Skeletal muscle tissue (tissue), 4 donors: ENCODE data around the gene JOSD2. TPM values are rescaled to one million over a fixed set of nuclear protein-coding genes. Genes with fewer than 3 reads are reported as not detected.

ENCODE experiments used
- H3K27ac ChIP-seq: one replicate; pipeline ENCODE4 v1.7.0; 2013; ENCODE audit warnings: mild to moderate bottlenecking, low read depth, low read length, inconsistent platforms
- H3K27me3 ChIP-seq, 3 donors: one replicate each; pipeline ENCODE4 v1.7.0; 2013; ENCODE audit warnings: low read length in 3 of 3; ENCODE audit not compliant: control insufficient read depth in 3 of 3, insufficient read depth in 3 of 3
- H3K36me3 ChIP-seq, 3 donors: one replicate each; pipeline ENCODE4 v1.7.0; 2013; ENCODE audit warnings: low read length in 3 of 3; ENCODE audit not compliant: control insufficient read depth in 3 of 3, insufficient read depth in 3 of 3
- H3K4me1 ChIP-seq, 3 donors: one replicate each; pipeline ENCODE4 v1.7.0; 2013; ENCODE audit warnings: low read length in 3 of 3, mild to moderate bottlenecking in 3 of 3; ENCODE audit not compliant: control insufficient read depth in 3 of 3, insufficient read depth in 3 of 3
- H3K4me3 ChIP-seq, 3 donors: one replicate each; pipeline ENCODE4 v1.7.0; 2013; ENCODE audit warnings: low read length in 3 of 3
- H3K9ac ChIP-seq, 3 donors: one replicate each; pipeline ENCODE4 v1.7.0; 2013; ENCODE audit warnings: low read length in 3 of 3, mild to moderate bottlenecking in 3 of 3, moderate library complexity in 2 of 3, low read depth in 1 of 3
- H3K9me3 ChIP-seq, 3 donors: one replicate each; pipeline ENCODE4 v1.7.0; 2013; ENCODE audit warnings: low read length in 3 of 3; ENCODE audit not compliant: control insufficient read depth in 3 of 3
- total RNA-seq: library from RNA; depleted of rRNA; stranded (reverse); fragments of >200 nt; gene quantifications from one replicate; pipeline ENCODE4 v1.2.3, GENCODE V29; 2014
- donor health status: Osteomylitis.

JOSD2 gene
- total RNA-seq, 1 donor from 2014 or later = 13.0 TPM

GRCh38 chr19:50496189-50497021 lies 14.6 kb downstream of the JOSD2 start:
- Histone ChIP-seq H3K4me1 (peaks cover 2 to 22% (median 10%) of the 10 kb centered on the region in 3 donors), H3K9ac (peak overlapping the region in 2 of 3 donors; percentile 83 to 98), H3K36me3 (no peaks in the 10 kb centered on the region), H3K4me3 (peak overlapping the region; percentile 78 to 95 (median 91)), H3K27ac (peak overlapping the region; percentile 99), H3K27me3 (no peaks in the 10 kb centered on the region), H3K9me3 (no peaks in the 10 kb centered on the region)

GRCh38 chr19:50495020-50495531 lies 15.9 kb downstream of the JOSD2 start:
- H3K9me3 ChIP-seq = peaks cover 0 to 3% (median 0%) of the 10 kb centered on the region in 3 donors
- no peaks in the 10 kb centered on the region for H3K27me3 ChIP-seq
- H3K4me1 ChIP-seq = peaks cover 11 to 34% (median 21%) of the 10 kb centered on the region in 3 donors
- peak overlapping the region; percentile 6 for H3K27ac ChIP-seq
- peak overlapping the region in 1 of 3 donors; percentile 33 for H3K4me3 ChIP-seq
- H3K9ac ChIP-seq = no peak overlapping the region
- H3K36me3 ChIP-seq = peaks cover 0 to 4% (median 2%) of the 10 kb centered on the region in 3 donors

- peak overlapping the region; percentile 6 for H3K27ac ChIP-seq
- H3K4me1 ChIP-seq = peaks cover 14 to 40% (median 25%) of the 10 kb centered on the region in 3 donors
- H3K4me3 ChIP-seq = no peak overlapping the region
- no peaks in the 10 kb centered on the region for H3K27me3 ChIP-seq
- H3K9me3 ChIP-seq = peaks cover 0 to 3% (median 0%) of the 10 kb centered on the region in 3 donors
- H3K9ac ChIP-seq = no peak overlapping the region
- peaks cover 0 to 4% (median 2%) of the 10 kb centered on the region in 3 donors for H3K36me3 ChIP-seq
Observed at GRCh38 chr19:50494186-50495019, 16.6 kb downstream of the JOSD2 start.

GRCh38 chr19:50493171-50493570 lies 17.8 kb downstream of the JOSD2 start:
- H3K27ac ChIP-seq = no peak overlapping the region

GRCh38 chr19:50492303-50493052 lies 18.5 kb downstream of the JOSD2 start:
- Histone ChIP-seq H3K27ac (peak overlapping the region; percentile 88), H3K9ac (peak overlapping the region in 2 of 3 donors; percentile 72 to 74), H3K4me1 (peaks cover 14 to 46% (median 29%) of the 10 kb centered on the region in 3 donors), H3K4me3 (peak overlapping the region in 2 of 3 donors; percentile 15 to 58), H3K36me3 (peaks cover 3 to 5% (median 4%) of the 10 kb centered on the region in 3 donors), H3K27me3 (no peaks in the 10 kb centered on the region), H3K9me3 (peaks cover 0 to 3% (median 0%) of the 10 kb centered on the region in 3 donors)

More at GRCh38 chr19:50493171-50493570, 17.8 kb downstream of the JOSD2 start:
- Histone ChIP-seq H3K36me3 (peaks cover 0 to 4% (median 2%) of the 10 kb centered on the region in 3 donors), H3K9ac (peak overlapping the region in 1 of 3 donors; percentile 33), H3K4me3 (no peak overlapping the region), H3K27me3 (no peaks in the 10 kb centered on the region), H3K4me1 (peaks cover 14 to 46% (median 28%) of the 10 kb centered on the region in 3 donors), H3K9me3 (peaks cover 0 to 3% (median 0%) of the 10 kb centered on the region in 3 donors)

- Histone ChIP-seq H3K9me3 (peaks cover 0 to 7% (median 0%) of the 10 kb centered on the region in 3 donors), H3K27ac (peak overlapping the region; percentile 88), H3K4me1 (peaks cover 16 to 52% (median 30%) of the 10 kb centered on the region in 3 donors), H3K27me3 (no peaks in the 10 kb centered on the region), H3K4me3 (peak overlapping the region; percentile 46 to 65 (median 58)), H3K36me3 (peaks cover 13 to 17% (median 13%) of the 10 kb centered on the region in 3 donors), H3K9ac (peak overlapping the region; percentile 44 to 76 (median 72))
Observed at GRCh38 chr19:50490991-50491472, 20.0 kb downstream of the JOSD2 start.

- peaks cover 13 to 17% (median 13%) of the 10 kb centered on the region in 3 donors for H3K36me3 ChIP-seq
- peak overlapping the region; percentile 1 to 76 (median 40) for H3K9ac ChIP-seq
- peaks cover 0 to 7% (median 0%) of the 10 kb centered on the region in 3 donors for H3K9me3 ChIP-seq
- H3K27me3 ChIP-seq = no peaks in the 10 kb centered on the region
- peaks cover 16 to 51% (median 30%) of the 10 kb centered on the region in 3 donors for H3K4me1 ChIP-seq
- H3K4me3 ChIP-seq = peak overlapping the region; percentile 50 to 65 (median 59)
- peak overlapping the region; percentile 88 for H3K27ac ChIP-seq
Observed at GRCh38 chr19:50490411-50490811, 20.6 kb downstream of the JOSD2 start.

GRCh38 chr19:50489461-50490011 lies 21.5 kb downstream of the JOSD2 start:
- peak overlapping the region in 1 of 3 donors; percentile 36 for H3K4me3 ChIP-seq
- H3K36me3 ChIP-seq = peaks cover 13 to 17% (median 15%) of the 10 kb centered on the region in 3 donors
- H3K4me1 ChIP-seq = peaks cover 16 to 48% (median 30%) of the 10 kb centered on the region in 3 donors
- H3K27ac ChIP-seq = peak overlapping the region; percentile 69
- peak overlapping the region in 1 of 3 donors; percentile 69 for H3K9ac ChIP-seq
- H3K27me3 ChIP-seq = no peaks in the 10 kb centered on the region
- peaks cover 0 to 7% (median 0%) of the 10 kb centered on the region in 3 donors for H3K9me3 ChIP-seq
